C4-2B (cell line): Measurements from ENCODE around the gene C10orf53.

Experiments
- H3K27ac ChIP-seq: fragments of 450-650 bp; 2 replicates; pipeline ENCODE4 v1.5.1; 2017
- ZFX ChIP-seq: fragments of 450-650 bp; IDR thresholded peaks from 2 replicates; pipeline ENCODE4 v1.6.1; 2017
- TF ChIP-seq, protein P1 (sequence below): fragments of 450-650 bp; conservative IDR thresholded peaks from 2 replicates; pipeline ENCODE4 v1.5.1; 2017; ENCODE audit warnings: mild to moderate bottlenecking

Gene C10orf53

DNA sequence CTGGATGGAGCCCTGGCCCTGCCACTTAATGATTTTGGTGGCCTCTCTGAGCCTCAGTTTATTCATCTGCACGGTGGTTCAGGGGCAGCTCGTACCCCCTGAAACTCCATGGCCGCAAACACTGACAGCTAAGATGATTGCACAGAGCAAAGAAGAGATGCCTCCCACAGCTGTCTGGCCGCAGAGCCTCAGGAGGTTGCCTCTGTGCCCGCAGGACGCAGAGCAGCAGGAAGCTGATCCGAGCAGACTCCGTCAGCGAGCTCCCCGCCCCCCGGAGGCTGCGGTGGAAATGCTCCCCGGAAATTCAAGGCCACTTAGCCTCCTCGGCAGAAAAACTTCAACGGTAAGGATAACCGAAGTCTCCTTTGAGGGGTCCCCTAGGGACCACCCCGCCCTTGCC, 30.2 kb upstream of the C10orf53 start:
- H3K27ac ChIP-seq = no peak overlapping the region
- TF ChIP-seq ZFX = no peak
- TF ChIP-seq, protein P1, sequence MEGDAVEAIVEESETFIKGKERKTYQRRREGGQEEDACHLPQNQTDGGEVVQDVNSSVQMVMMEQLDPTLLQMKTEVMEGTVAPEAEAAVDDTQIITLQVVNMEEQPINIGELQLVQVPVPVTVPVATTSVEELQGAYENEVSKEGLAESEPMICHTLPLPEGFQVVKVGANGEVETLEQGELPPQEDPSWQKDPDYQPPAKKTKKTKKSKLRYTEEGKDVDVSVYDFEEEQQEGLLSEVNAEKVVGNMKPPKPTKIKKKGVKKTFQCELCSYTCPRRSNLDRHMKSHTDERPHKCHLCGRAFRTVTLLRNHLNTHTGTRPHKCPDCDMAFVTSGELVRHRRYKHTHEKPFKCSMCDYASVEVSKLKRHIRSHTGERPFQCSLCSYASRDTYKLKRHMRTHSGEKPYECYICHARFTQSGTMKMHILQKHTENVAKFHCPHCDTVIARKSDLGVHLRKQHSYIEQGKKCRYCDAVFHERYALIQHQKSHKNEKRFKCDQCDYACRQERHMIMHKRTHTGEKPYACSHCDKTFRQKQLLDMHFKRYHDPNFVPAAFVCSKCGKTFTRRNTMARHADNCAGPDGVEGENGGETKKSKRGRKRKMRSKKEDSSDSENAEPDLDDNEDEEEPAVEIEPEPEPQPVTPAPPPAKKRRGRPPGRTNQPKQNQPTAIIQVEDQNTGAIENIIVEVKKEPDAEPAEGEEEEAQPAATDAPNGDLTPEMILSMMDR = no peak

- no peak overlapping the region for H3K27ac ChIP-seq
- no peak for TF ChIP-seq ZFX
- TF ChIP-seq, protein P1 = no peak
These were observed 29.3 kb upstream of the C10orf53 start for GRCh38 chr10:49649936-49650723.

GRCh38 chr10:49650724-49651034, 28.8 kb upstream of the C10orf53 start:
- no peak overlapping the region for H3K27ac ChIP-seq
- TF ChIP-seq, protein P1 = no peak

GRCh38 chr10:49651039-49651835, 28.2 kb upstream of the C10orf53 start:
- no peak overlapping the region for H3K27ac ChIP-seq
- TF ChIP-seq ZFX = no peak
- TF ChIP-seq, protein P1 = no peak

DNA sequence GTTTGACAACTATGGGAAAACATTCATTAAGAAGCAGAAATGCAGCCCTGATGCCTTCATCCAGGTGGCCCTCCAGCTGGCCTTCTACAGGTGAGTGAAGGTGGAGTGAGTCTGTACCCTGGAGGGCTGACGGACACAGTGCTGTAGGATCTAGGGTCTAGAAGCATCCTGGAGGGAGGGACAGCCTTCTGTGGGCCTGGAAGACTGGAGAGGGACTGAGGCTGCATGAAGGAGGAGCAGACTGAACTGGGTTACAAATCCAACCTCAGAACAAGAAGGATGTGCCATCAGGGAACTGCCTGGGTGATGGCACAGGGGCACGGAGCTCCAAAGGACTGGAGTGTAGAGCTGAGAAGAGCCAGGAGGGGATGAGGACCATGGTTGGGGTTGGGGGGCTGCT, 27.5 kb upstream of the C10orf53 start:
- H3K27ac ChIP-seq = no peak overlapping the region
- no peak for TF ChIP-seq ZFX
- TF ChIP-seq, protein P1 = no peak

GRCh38 chr10:49652421-49653272, 26.8 kb upstream of the C10orf53 start:
- TF ChIP-seq, protein P1 = no peak
- TF ChIP-seq ZFX = no peak
- H3K27ac ChIP-seq = no peak overlapping the region
